Mesenchymal stem cell (in vitro differentiated cells and primary cell): ENCODE data around the gene E2F2.
"Not testable (repeated sequence)": the region's sequence is repeated elsewhere in the genome, so short reads cannot be mapped to it uniquely, and the experiment has no call there.

Source experiments
- DNase-seq: peaks from one replicate; pipeline ENCODE4 v3.0.0-alpha.2; 2013
- H2AFZ ChIP-seq: one replicate; pipeline ENCODE4 v1.6.1; 2013; ENCODE audit warnings: low read depth, mild to moderate bottlenecking, control low read depth, inconsistent platforms, low read length, moderate library complexity
- H2AK5ac ChIP-seq: 2 replicates; pipeline ENCODE4 v1.6.1; 2013; ENCODE audit warnings: low read length, moderate library complexity, mild to moderate bottlenecking, inconsistent platforms; ENCODE audit not compliant: severe bottlenecking
- H2BK120ac ChIP-seq: one replicate; pipeline ENCODE4 v1.6.1; 2013; ENCODE audit warnings: low read depth, mild to moderate bottlenecking, inconsistent platforms, low read length, moderate library complexity
- H2BK12ac ChIP-seq, 2 experiments: one replicate each; pipeline ENCODE4 v1.6.1; 2013; ENCODE audit warnings: inconsistent platforms in 2 of 2, low read length in 2 of 2, mild to moderate bottlenecking in 2 of 2, moderate library complexity in 2 of 2, control low read depth in 1 of 2
- H2BK15ac ChIP-seq: one replicate; pipeline ENCODE4 v1.6.1; 2013; ENCODE audit warnings: mild to moderate bottlenecking, low read depth, inconsistent platforms; ENCODE audit not compliant: poor library complexity, severe bottlenecking
- H2BK5ac ChIP-seq: 2 replicates; pipeline ENCODE4 v1.6.1; 2013; ENCODE audit warnings: low read depth, mild to moderate bottlenecking, low read length, control low read depth, inconsistent platforms; ENCODE audit not compliant: poor library complexity, severe bottlenecking
- H3K14ac ChIP-seq, 2 experiments: one replicate each; pipeline ENCODE4 v1.6.1; 2013; ENCODE audit warnings: inconsistent platforms in 2 of 2, low read length in 2 of 2, control low read depth in 1 of 2, mild to moderate bottlenecking in 1 of 2, moderate library complexity in 1 of 2
- H3K18ac ChIP-seq, 2 experiments: one replicate each; pipeline ENCODE4 v1.6.1; 2013; ENCODE audit warnings: inconsistent platforms in 2 of 2, low read length in 2 of 2, control low read depth in 1 of 2, low read depth in 1 of 2, mild to moderate bottlenecking in 1 of 2
- H3K23ac ChIP-seq, 2 experiments: one replicate each; pipeline ENCODE4 v1.6.1; 2013; ENCODE audit warnings: inconsistent platforms in 2 of 2, low read length in 2 of 2, mild to moderate bottlenecking in 2 of 2, moderate library complexity in 2 of 2, control low read depth in 1 of 2
- H3K27ac ChIP-seq: 2 replicates; pipeline ENCODE4 v1.5.1; 2013; ENCODE audit warnings: mild to moderate bottlenecking, moderate library complexity, low read length, control low read depth, inconsistent platforms; ENCODE audit not compliant: poor library complexity, severe bottlenecking
- H3K27me3 ChIP-seq, 2 experiments: 2 replicates each; pipeline versions ENCODE4 v1.6.1 to v1.7.0; 2013; ENCODE audit warnings: low read length in 2 of 2, mild to moderate bottlenecking in 2 of 2, moderate library complexity in 2 of 2, control low read depth in 1 of 2, inconsistent platforms in 1 of 2; ENCODE audit not compliant: control insufficient read depth in 1 of 2, insufficient read depth in 1 of 2
- H3K36me3 ChIP-seq, 2 experiments: 2 replicates each; pipeline versions ENCODE4 v1.6.1 to v1.7.0; 2013; ENCODE audit warnings: low read length in 2 of 2, control low read depth in 1 of 2, inconsistent platforms in 1 of 2, low read depth in 1 of 2, mild to moderate bottlenecking in 1 of 2; ENCODE audit not compliant: insufficient read depth in 2 of 2, control insufficient read depth in 1 of 2
- H3K4ac ChIP-seq, 2 experiments: one replicate each; pipeline ENCODE4 v1.6.1; 2013; ENCODE audit warnings: inconsistent platforms in 2 of 2, low read length in 2 of 2, mild to moderate bottlenecking in 2 of 2, moderate library complexity in 2 of 2, control low read depth in 1 of 2, low read depth in 1 of 2
- H3K4me1 ChIP-seq: 2 replicates; pipeline ENCODE4 v1.6.1; 2013; ENCODE audit warnings: low read depth, low read length, control low read depth; ENCODE audit not compliant: control insufficient read depth, insufficient read depth
- H3K4me2 ChIP-seq: 2 replicates; pipeline ENCODE4 v1.6.1; 2013; ENCODE audit warnings: low read length, mild to moderate bottlenecking, inconsistent platforms; ENCODE audit not compliant: poor library complexity, severe bottlenecking
- H3K4me3 ChIP-seq, 2 experiments: 2 replicates each; pipeline versions ENCODE4 v1.5.1 to v1.7.0; 2013; ENCODE audit warnings: low read length in 2 of 2, mild to moderate bottlenecking in 2 of 2, control low read depth in 1 of 2, low read depth in 1 of 2; ENCODE audit not compliant: insufficient read depth in 1 of 2
- H3K79me1 ChIP-seq: replicated peaks from 2 replicates; pipeline ENCODE4 v1.6.1; 2013; ENCODE audit warnings: mild to moderate bottlenecking, control low read depth, low read length, inconsistent platforms; ENCODE audit not compliant: poor library complexity, severe bottlenecking
- H3K9ac ChIP-seq: 2 replicates; pipeline ENCODE4 v1.7.0; 2013; ENCODE audit warnings: mild to moderate bottlenecking, low read length, moderate library complexity
- H3K9me3 ChIP-seq: 2 replicates; pipeline ENCODE4 v1.7.0; 2013; ENCODE audit warnings: mild to moderate bottlenecking, low read length; ENCODE audit not compliant: control insufficient read depth
- H4K8ac ChIP-seq: one replicate; pipeline ENCODE4 v1.6.1; 2013; ENCODE audit warnings: inconsistent platforms, mild to moderate bottlenecking, low read length, moderate library complexity
- H4K91ac ChIP-seq: one replicate; pipeline ENCODE4 v1.6.1; 2013; ENCODE audit warnings: mild to moderate bottlenecking, low read length, inconsistent platforms
- WGBS: methylation state at CpG from one replicate; pipeline ENCODE4 v1.1.7; 2013; ENCODE audit warnings: mixed read lengths; 5-methylcytosine and 5-hydroxymethylcytosine counted together

Gene E2F2

GRCh38 chr1:23496490-23497181, 34.4 kb downstream of the E2F2 start:
- no peak for DNase-seq
- Histone ChIP-seq H3K14ac (no peak overlapping the region), H3K4ac (no peak overlapping the region), H2BK15ac (no peak overlapping the region), H2BK12ac (no peak overlapping the region), H3K4me3 (no peak overlapping the region), H3K36me3 (no peaks in the 10 kb centered on the region), H3K18ac (no peak overlapping the region), H2BK120ac (no peak overlapping the region), H3K4me2 (no peak overlapping the region), H3K9me3 (no peaks in the 10 kb centered on the region), H2AFZ (no peak overlapping the region), H3K4me1 (no peaks in the 10 kb centered on the region), H2AK5ac (no peak overlapping the region), H3K79me1 (no peaks in the 10 kb centered on the region), H3K27me3 (peaks cover 0 to 4% of the 10 kb centered on the region in 2 experiments), H4K91ac (no peak overlapping the region), H3K27ac (no peak overlapping the region), H3K9ac (no peak overlapping the region), H4K8ac (peak overlapping the region; percentile 54), H3K23ac (no peak overlapping the region), H2BK5ac (no peak overlapping the region)
- 58% methylated on average over 6 of the region's 7 CpGs for WGBS

DNA sequence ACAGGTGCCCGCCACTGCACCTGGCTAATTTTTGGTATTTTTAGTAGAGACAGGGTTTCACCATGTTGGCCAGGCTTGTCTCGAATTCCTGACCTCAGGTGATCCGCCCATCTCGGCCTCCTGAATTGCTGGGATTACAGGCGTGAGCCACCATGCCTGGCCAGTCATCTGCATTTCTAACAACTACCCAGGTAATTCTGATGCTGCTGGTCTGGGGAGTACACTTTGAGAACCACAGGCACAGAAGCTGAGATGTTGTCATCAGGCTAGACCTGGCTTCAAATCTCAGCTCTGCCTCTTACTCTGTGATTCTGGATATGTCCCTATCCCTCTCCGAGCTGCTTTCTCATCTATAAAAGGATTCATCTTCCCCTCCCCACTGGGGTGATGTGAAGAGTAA, 36.2 kb downstream of the E2F2 start:
- H2BK120ac ChIP-seq, H3K23ac ChIP-seq, H2BK12ac ChIP-seq, H3K18ac ChIP-seq, H2BK5ac ChIP-seq, H3K4me2 ChIP-seq, H3K4me1 ChIP-seq, H2BK15ac ChIP-seq, H3K14ac ChIP-seq, H3K9ac ChIP-seq, H3K9me3 ChIP-seq, DNase-seq, H3K79me1 ChIP-seq, H2AK5ac ChIP-seq, H2AFZ ChIP-seq, H3K36me3 ChIP-seq, H3K4me3 ChIP-seq, H3K27ac ChIP-seq, H4K91ac ChIP-seq, H4K8ac ChIP-seq, H3K4ac ChIP-seq: not testable (repeated sequence)
- 81% methylated on average over 5 of the region's 6 CpGs for WGBS
- H3K27me3 ChIP-seq = peaks cover 4 to 11% of the 10 kb centered on the region in 2 experiments

- not testable (repeated sequence) for H3K14ac ChIP-seq, H3K27ac ChIP-seq, H3K36me3 ChIP-seq, H3K4me1 ChIP-seq, H2BK120ac ChIP-seq, H4K91ac ChIP-seq, H3K18ac ChIP-seq, H3K4ac ChIP-seq, H3K4me3 ChIP-seq, H3K4me2 ChIP-seq, H3K9me3 ChIP-seq, H3K9ac ChIP-seq, H3K79me1 ChIP-seq, H2BK5ac ChIP-seq, H3K23ac ChIP-seq, DNase-seq, H2BK12ac ChIP-seq, H2AK5ac ChIP-seq, H4K8ac ChIP-seq, H2AFZ ChIP-seq, H2BK15ac ChIP-seq
- WGBS = 93% methylated on average over 6 of the region's 6 CpGs
- H3K27me3 ChIP-seq = peaks cover 4 to 16% of the 10 kb centered on the region in 2 experiments
These were observed 38.3 kb downstream of the E2F2 start for GRCh38 chr1:23492776-23493175.

DNA sequence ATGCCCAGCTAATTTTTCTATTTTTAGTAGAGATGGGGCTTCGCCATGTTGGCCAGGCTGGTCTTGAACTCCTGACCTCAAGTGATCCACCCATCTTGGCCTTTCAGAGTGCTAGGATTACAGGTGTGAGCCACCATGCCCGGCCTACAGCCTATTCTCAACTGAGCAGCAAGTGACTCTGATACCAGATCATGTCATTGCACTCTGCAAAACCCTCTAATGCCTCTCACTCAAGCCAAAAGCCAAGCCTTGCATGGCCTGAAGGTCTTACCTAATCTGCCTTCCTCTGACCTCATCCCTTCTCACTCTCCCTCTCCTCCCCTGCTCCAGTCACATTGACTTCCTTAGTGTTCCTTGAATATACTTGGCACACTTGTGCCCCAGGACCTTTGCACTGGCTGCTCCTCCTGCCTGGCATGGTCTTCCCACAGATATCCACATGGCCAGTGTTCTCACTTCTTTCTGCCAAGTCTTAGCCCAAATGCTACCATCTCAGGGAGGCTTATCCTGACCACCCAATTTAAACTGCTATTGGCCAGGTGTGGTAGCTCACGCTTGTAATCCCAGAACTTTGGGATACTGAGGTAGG, 38.8 kb downstream of the E2F2 start:
- no peaks in the 10 kb centered on the region for H3K36me3 ChIP-seq
- H3K18ac ChIP-seq = no peak overlapping the region
- no peak overlapping the region for H2BK5ac ChIP-seq
- H3K4me1 ChIP-seq = no peaks in the 10 kb centered on the region
- no peak overlapping the region for H2BK12ac ChIP-seq
- no peak overlapping the region for H3K14ac ChIP-seq
- H4K8ac ChIP-seq = no peak overlapping the region
- H3K4me2 ChIP-seq = no peak overlapping the region
- DNase-seq = no peak
- H2BK120ac ChIP-seq = no peak overlapping the region
- H2BK15ac ChIP-seq = no peak overlapping the region
- 87% methylated on average over 3 of the region's 3 CpGs for WGBS
- H3K4ac ChIP-seq = no peak overlapping the region
- peaks cover 4 to 17% of the 10 kb centered on the region in 2 experiments for H3K27me3 ChIP-seq
- no peak overlapping the region for H3K9ac ChIP-seq
- no peak overlapping the region for H3K27ac ChIP-seq
- no peak overlapping the region for H2AFZ ChIP-seq
- no peak overlapping the region for H4K91ac ChIP-seq
- no peak overlapping the region for H3K23ac ChIP-seq
- no peaks in the 10 kb centered on the region for H3K9me3 ChIP-seq
- H3K79me1 ChIP-seq = no peaks in the 10 kb centered on the region
- no peak overlapping the region for H3K4me3 ChIP-seq
- H2AK5ac ChIP-seq = no peak overlapping the region
